Measurements from ENCODE around the gene WARS2.

The WARS2 gene

GRCh38 chr1:119071321-119071720 is 69.1 kb downstream of the WARS2 start:
- no peak for DNase-seq (ENCODE audit: extremely low read depth, insufficient read length)
- Histone ChIP-seq H3K4me3 (replicated peaks; ENCODE audit: low read depth, low read length) (no peak overlapping the region), H3K36me3 (ENCODE audit: control insufficient read depth, insufficient read depth, low read length) (no peaks in the 10 kb centered on the region), H3K27me3 (replicated peaks; ENCODE audit: control insufficient read depth, insufficient read depth, low read length) (no peaks in the 10 kb centered on the region)
- no peak for TF ChIP-seq CTCF (IDR thresholded peaks at IDR 0.05; ENCODE audit: insufficient read depth, low read length, poor library complexity, severe bottlenecking)

- DNase-seq (ENCODE audit: extremely low read depth, insufficient read length): peak; percentile 1
- Histone ChIP-seq H3K36me3 (ENCODE audit: control insufficient read depth, insufficient read depth, low read length) (no peaks in the 10 kb centered on the region), H3K4me3 (replicated peaks; ENCODE audit: low read depth, low read length) (no peak overlapping the region), H3K27me3 (replicated peaks; ENCODE audit: control insufficient read depth, insufficient read depth, low read length) (no peaks in the 10 kb centered on the region)
- no peak for TF ChIP-seq CTCF (IDR thresholded peaks at IDR 0.05; ENCODE audit: insufficient read depth, low read length, poor library complexity, severe bottlenecking)
Observed at GRCh38 chr1:119069682-119070081, 70.8 kb downstream of the WARS2 start.

GRCh38 chr1:119068427-119068826 is 72.0 kb downstream of the WARS2 start:
- no peaks in the 10 kb centered on the region for H3K36me3 ChIP-seq (ENCODE audit: control insufficient read depth, insufficient read depth, low read length)
- H3K27me3 ChIP-seq (replicated peaks; ENCODE audit: control insufficient read depth, insufficient read depth, low read length): no peaks in the 10 kb centered on the region
- no peak for DNase-seq (ENCODE audit: extremely low read depth, insufficient read length)
- no peak for TF ChIP-seq CTCF (IDR thresholded peaks at IDR 0.05; ENCODE audit: insufficient read depth, low read length, poor library complexity, severe bottlenecking)
- H3K4me3 ChIP-seq (replicated peaks; ENCODE audit: low read depth, low read length): no peak overlapping the region

- Histone ChIP-seq H3K27me3 (replicated peaks; ENCODE audit: control insufficient read depth, insufficient read depth, low read length) (no peaks in the 10 kb centered on the region), H3K36me3 (ENCODE audit: control insufficient read depth, insufficient read depth, low read length) (no peaks in the 10 kb centered on the region), H3K4me3 (replicated peaks; ENCODE audit: low read depth, low read length) (no peak overlapping the region)
- no peak for DNase-seq (ENCODE audit: extremely low read depth, insufficient read length)
- TF ChIP-seq CTCF (IDR thresholded peaks at IDR 0.05; ENCODE audit: insufficient read depth, low read length, poor library complexity, severe bottlenecking): no peak
Observed at GRCh38 chr1:119061700-119062099, 78.8 kb downstream of the WARS2 start.

GRCh38 chr1:119055568-119055967 is 84.9 kb downstream of the WARS2 start:
- no peaks in the 10 kb centered on the region for H3K36me3 ChIP-seq (ENCODE audit: control insufficient read depth, insufficient read depth, low read length)
- DNase-seq (ENCODE audit: extremely low read depth, insufficient read length): no peak
- H3K4me3 ChIP-seq (replicated peaks; ENCODE audit: low read depth, low read length): no peak overlapping the region
- no peaks in the 10 kb centered on the region for H3K27me3 ChIP-seq (replicated peaks; ENCODE audit: control insufficient read depth, insufficient read depth, low read length)
- TF ChIP-seq CTCF (IDR thresholded peaks at IDR 0.05; ENCODE audit: insufficient read depth, low read length, poor library complexity, severe bottlenecking): no peak

- no peak for DNase-seq (ENCODE audit: extremely low read depth, insufficient read length)
- no peak for TF ChIP-seq CTCF (IDR thresholded peaks at IDR 0.05; ENCODE audit: insufficient read depth, low read length, poor library complexity, severe bottlenecking)
- H3K27me3 ChIP-seq (replicated peaks; ENCODE audit: control insufficient read depth, insufficient read depth, low read length): no peaks in the 10 kb centered on the region
- no peaks in the 10 kb centered on the region for H3K36me3 ChIP-seq (ENCODE audit: control insufficient read depth, insufficient read depth, low read length)
- H3K4me3 ChIP-seq (replicated peaks; ENCODE audit: low read depth, low read length): no peak overlapping the region
Observed at GRCh38 chr1:119053917-119054316, 86.5 kb downstream of the WARS2 start.

Measured in GM06990 (cell line).